RWPE1 (cell line): ENCODE results near the gene CNOT2.
"Not testable (repeated sequence)": the region's sequence is repeated elsewhere in the genome, so short reads cannot be mapped to it uniquely, and the experiment has no call there.

Source experiments
- CTCF ChIA-PET: fragments of 350-600 bp; sonication (Branson Sonifier 250); formaldehyde crosslinking; extraction: SDS; loops from one replicate; lab custom pipeline; 2021; lab: Yijun Ruan, JAX
- POLR2A ChIA-PET: fragments of 400-600 bp; formaldehyde crosslinking; extraction: SDS; loops from one replicate; lab custom pipeline; 2020; ENCODE audit warnings: antibody characterized with exemption; ENCODE audit not compliant: low non-redundant PET; lab: Yijun Ruan, JAX
- DNase-seq: peaks from one replicate; pipeline ENCODE4 v3.0.0; 2012; ENCODE audit warnings: low spot score
- H3K27ac ChIP-seq: fragments of 450-650 bp; 2 replicates; pipeline ENCODE4 v1.5.1; 2017
- TF ChIP-seq, protein P1 (sequence below): fragments of 450-650 bp; conservative IDR thresholded peaks from 2 replicates; pipeline ENCODE4 v1.5.1; 2017; ENCODE audit warnings: low read depth, mild to moderate bottlenecking

The CNOT2 gene

DNA sequence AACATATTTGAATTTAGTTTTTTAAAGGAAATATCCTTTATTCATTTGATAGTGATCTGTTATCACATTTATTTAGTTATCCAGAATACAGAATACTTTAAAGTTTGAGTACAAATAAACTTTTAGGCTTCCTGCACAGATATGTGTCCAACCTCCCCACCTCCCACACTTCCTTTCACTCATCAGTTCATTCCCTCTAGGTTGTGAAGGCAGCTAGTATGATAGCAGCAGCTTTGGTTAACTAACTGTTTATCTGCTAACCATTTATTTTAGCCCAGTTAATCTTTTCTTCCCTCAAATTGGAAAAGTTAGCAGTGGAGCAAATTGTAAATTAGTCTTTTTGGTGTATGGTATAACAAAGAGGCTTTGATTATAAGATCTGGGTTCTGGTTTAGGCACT, 35.7 kb downstream of the CNOT2 start:
- DNase-seq = no peak
- TF ChIP-seq, protein P1, sequence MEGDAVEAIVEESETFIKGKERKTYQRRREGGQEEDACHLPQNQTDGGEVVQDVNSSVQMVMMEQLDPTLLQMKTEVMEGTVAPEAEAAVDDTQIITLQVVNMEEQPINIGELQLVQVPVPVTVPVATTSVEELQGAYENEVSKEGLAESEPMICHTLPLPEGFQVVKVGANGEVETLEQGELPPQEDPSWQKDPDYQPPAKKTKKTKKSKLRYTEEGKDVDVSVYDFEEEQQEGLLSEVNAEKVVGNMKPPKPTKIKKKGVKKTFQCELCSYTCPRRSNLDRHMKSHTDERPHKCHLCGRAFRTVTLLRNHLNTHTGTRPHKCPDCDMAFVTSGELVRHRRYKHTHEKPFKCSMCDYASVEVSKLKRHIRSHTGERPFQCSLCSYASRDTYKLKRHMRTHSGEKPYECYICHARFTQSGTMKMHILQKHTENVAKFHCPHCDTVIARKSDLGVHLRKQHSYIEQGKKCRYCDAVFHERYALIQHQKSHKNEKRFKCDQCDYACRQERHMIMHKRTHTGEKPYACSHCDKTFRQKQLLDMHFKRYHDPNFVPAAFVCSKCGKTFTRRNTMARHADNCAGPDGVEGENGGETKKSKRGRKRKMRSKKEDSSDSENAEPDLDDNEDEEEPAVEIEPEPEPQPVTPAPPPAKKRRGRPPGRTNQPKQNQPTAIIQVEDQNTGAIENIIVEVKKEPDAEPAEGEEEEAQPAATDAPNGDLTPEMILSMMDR = no peak
- ChIA-PET CTCF (no interaction called here), POLR2A (no interaction called here)
- H3K27ac ChIP-seq = no peak overlapping the region

DNA sequence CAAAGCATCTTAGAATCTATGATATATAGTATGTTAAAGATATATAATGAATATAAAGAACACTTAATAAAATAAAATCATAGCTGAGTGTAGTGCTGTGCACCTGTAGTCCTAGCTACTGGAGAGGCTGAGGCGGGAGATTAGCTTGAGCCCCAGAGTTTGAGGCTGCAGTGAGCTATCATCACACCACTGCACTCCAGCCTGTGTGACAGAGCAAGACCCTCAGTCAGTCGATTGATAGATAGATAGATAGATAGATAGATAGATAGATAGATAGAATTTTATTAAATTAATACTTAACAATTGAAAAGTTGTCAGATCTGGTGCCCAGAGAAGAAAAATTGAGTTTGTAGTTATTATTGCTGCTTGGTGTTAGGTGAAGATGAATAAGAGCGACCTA, 40.0 kb downstream of the CNOT2 start:
- TF ChIP-seq, protein P1 = no peak
- ChIA-PET POLR2A (no interaction called here), CTCF (interaction anchor here (0.5 kb wide), 1 partner anchor 472 kb away, joined by 3 read pairs; no protein-coding TSS in a partner anchor)
- H3K27ac ChIP-seq = no peak overlapping the region
- DNase-seq = no peak

- no peak overlapping the region for H3K27ac ChIP-seq
- ChIA-PET CTCF (interaction anchor here (1.0 kb wide), 1 partner anchor 388 kb away, joined by 3 read pairs; no protein-coding TSS in a partner anchor), POLR2A (no interaction called here)
- no peak for DNase-seq
- TF ChIP-seq, protein P1 = no peak
Observed at GRCh38 chr12:70288817-70289216, 45.6 kb downstream of the CNOT2 start.

GRCh38 chr12:70290116-70290515, 46.9 kb downstream of the CNOT2 start:
- CTCF ChIA-PET = no interaction called here
- H3K27ac ChIP-seq = no peak overlapping the region
- no peak for DNase-seq
- TF ChIP-seq, protein P1 = no peak
- POLR2A ChIA-PET = no interaction called here

GRCh38 chr12:70292017-70292776, 49.0 kb downstream of the CNOT2 start:
- H3K27ac ChIP-seq = no peak overlapping the region
- CTCF ChIA-PET = interaction anchor here (0.6 kb wide), 1 partner anchor 19 kb away, joined by 4 read pairs; no protein-coding TSS in a partner anchor
- POLR2A ChIA-PET = no interaction called here
- TF ChIP-seq, protein P1 = no peak
- DNase-seq = no peak

GRCh38 chr12:70304684-70305555, 61.7 kb downstream of the CNOT2 start:
- POLR2A ChIA-PET, DNase-seq, CTCF ChIA-PET: not testable (repeated sequence)

More at GRCh38 chr12:70304684-70305555, 61.7 kb downstream of the CNOT2 start:
- not testable (repeated sequence) for H3K27ac ChIP-seq
